ENCODE results near the gene COL28A1. TPM values are rescaled to one million over a fixed set of nuclear protein-coding genes. Genes with fewer than 3 reads are reported as not detected.

COL28A1 gene
- total RNA-seq, 1 experiment from 2014 or later: 2.2 TPM

DNA sequence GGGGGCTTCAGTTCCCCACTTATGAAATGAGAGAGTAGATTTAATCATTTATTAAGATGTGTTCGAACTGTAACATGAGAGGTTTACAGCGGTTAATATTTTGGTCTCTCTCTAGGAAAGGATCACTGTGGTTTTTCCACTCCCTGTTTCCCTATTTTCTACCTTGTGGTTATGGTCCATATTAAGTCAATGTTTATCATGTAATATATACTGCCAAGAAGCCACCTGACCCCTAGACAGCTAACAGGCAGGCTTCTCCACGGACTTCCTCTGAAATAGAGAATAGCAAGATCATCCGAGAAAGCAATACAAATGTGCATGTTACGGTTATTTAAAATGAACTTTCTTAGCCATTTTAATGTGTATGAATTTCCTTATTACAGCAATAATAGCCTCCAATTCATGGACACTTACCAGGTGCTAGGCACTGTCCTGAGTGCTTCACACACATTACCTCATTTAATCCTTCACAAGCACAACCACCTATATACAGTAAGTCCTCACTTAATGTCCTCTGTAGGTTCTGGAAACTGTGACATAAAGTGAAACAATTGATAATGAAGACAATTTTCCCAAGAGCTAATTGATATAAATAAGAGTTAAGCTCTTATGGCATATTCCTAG is 835 bp upstream of the COL28A1 start:
- CTCF ChIA-PET: no interaction called here
- intact Hi-C loops (cut with micrococcal nuclease; ENCODE audit: unreplicated experiment): no loop called here

GRCh38 chr7:7533831-7534430 is 1.7 kb downstream of the COL28A1 start:
- Histone ChIP-seq H3K36me3 (ENCODE audit: low read depth) (no peaks in the 10 kb centered on the region), H3K9me3 (ENCODE audit: insufficient read depth, low read depth) (peaks cover 14% of the 10 kb centered on the region; the same call in 1 of the 2 replicates), H3F3A (ENCODE audit: insufficient read depth, low read depth) (no peaks in the 10 kb centered on the region), H3K27me3 (ENCODE audit: insufficient read depth, low read depth) (no peaks in the 10 kb centered on the region), H3K4me1 (replicated peaks; ENCODE audit: insufficient read depth) (no peaks in the 10 kb centered on the region), H3K9me2 (ENCODE audit: insufficient read depth) (no peaks in the 10 kb centered on the region), H2AFZ (0 out of 2 replicates have a peak overlapping the region, but pooled peaks have one; percentile 23), H4K20me1 (ENCODE audit: insufficient read depth) (no peaks in the 10 kb centered on the region), H3K79me2 (ENCODE audit: low read depth) (no peaks in the 10 kb centered on the region), H3K27ac (no peak overlapping the region), H3K4me3 (no peak overlapping the region), H3K4me2 (no peak overlapping the region)
- BruUV-seq (replicated peaks): no TSS peak
- TF ChIP-seq, protein P1, sequence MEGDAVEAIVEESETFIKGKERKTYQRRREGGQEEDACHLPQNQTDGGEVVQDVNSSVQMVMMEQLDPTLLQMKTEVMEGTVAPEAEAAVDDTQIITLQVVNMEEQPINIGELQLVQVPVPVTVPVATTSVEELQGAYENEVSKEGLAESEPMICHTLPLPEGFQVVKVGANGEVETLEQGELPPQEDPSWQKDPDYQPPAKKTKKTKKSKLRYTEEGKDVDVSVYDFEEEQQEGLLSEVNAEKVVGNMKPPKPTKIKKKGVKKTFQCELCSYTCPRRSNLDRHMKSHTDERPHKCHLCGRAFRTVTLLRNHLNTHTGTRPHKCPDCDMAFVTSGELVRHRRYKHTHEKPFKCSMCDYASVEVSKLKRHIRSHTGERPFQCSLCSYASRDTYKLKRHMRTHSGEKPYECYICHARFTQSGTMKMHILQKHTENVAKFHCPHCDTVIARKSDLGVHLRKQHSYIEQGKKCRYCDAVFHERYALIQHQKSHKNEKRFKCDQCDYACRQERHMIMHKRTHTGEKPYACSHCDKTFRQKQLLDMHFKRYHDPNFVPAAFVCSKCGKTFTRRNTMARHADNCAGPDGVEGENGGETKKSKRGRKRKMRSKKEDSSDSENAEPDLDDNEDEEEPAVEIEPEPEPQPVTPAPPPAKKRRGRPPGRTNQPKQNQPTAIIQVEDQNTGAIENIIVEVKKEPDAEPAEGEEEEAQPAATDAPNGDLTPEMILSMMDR (conservative IDR thresholded peaks at IDR 0.05): no peak
- no peak for TF ChIP-seq EZH2 (IDR thresholded peaks at IDR 0.05; ENCODE audit: low read depth)
- intact Hi-C loops (cut with micrococcal nuclease; ENCODE audit: unreplicated experiment): no loop called here
- DNase-seq: no peak
- CTCF ChIA-PET: no interaction called here
- POLR2A ChIA-PET (ENCODE audit: unreplicated experiment): no interaction called here

More for the DNA sequence above, 835 bp upstream of the COL28A1 start:
- Histone ChIP-seq H3K4me1 (replicated peaks; ENCODE audit: insufficient read depth) (peaks cover under 1% of the 10 kb centered on the region; the same call in 1 of the 2 replicates), H3K4me2 (no peak overlapping the region), H3K9me3 (ENCODE audit: insufficient read depth, low read depth) (peaks cover 14% of the 10 kb centered on the region; the same call in 1 of the 2 replicates), H4K20me1 (ENCODE audit: insufficient read depth) (no peaks in the 10 kb centered on the region), H3K27ac (no peak overlapping the region), H3K9me2 (ENCODE audit: insufficient read depth) (no peaks in the 10 kb centered on the region), H3K79me2 (ENCODE audit: low read depth) (no peaks in the 10 kb centered on the region), H3K4me3 (no peak overlapping the region), H3F3A (ENCODE audit: insufficient read depth, low read depth) (no peaks in the 10 kb centered on the region), H3K27me3 (ENCODE audit: insufficient read depth, low read depth) (no peaks in the 10 kb centered on the region), H2AFZ (no peak overlapping the region), H3K36me3 (ENCODE audit: low read depth) (no peaks in the 10 kb centered on the region)
- POLR2A ChIA-PET (ENCODE audit: unreplicated experiment): no interaction called here
- DNase-seq: no peak
- no TSS peak for BruUV-seq (replicated peaks)
- no peak for TF ChIP-seq EZH2 (IDR thresholded peaks at IDR 0.05; ENCODE audit: low read depth)
- TF ChIP-seq, protein P1 (conservative IDR thresholded peaks at IDR 0.05): no peak

DNA sequence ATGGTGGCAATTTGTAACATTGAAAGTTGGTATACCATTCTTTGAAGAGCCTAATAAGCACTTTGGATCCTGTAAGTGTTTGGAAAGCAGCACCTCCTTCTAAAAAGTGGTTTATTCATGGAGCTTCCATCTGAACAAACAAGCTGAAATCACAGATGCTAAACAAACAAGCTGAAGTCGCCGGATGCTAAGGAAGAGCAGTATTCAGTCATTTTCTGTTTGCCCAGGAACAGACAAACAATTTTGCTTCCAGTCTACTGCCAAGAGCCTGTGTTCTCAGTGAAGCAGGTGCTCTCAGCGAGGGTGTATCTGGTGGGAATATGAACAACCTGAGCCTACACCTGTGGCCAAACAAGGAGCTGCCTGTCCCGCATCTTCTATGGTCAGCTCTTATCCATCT is 6.3 kb downstream of the COL28A1 start:
- Histone ChIP-seq H2AFZ (no peak overlapping the region), H3K9me3 (ENCODE audit: insufficient read depth, low read depth) (peaks cover 8% of the 10 kb centered on the region; the same call in 1 of the 2 replicates)

More for the DNA sequence above, 6.3 kb downstream of the COL28A1 start:
- no peak for DNase-seq
- Histone ChIP-seq H3F3A (ENCODE audit: insufficient read depth, low read depth) (no peaks in the 10 kb centered on the region), H3K4me3 (no peak overlapping the region), H4K20me1 (ENCODE audit: insufficient read depth) (no peaks in the 10 kb centered on the region), H3K27me3 (ENCODE audit: insufficient read depth, low read depth) (no peaks in the 10 kb centered on the region), H3K4me2 (no peak overlapping the region), H3K27ac (no peak overlapping the region), H3K9me2 (ENCODE audit: insufficient read depth) (no peaks in the 10 kb centered on the region), H3K79me2 (ENCODE audit: low read depth) (no peaks in the 10 kb centered on the region), H3K36me3 (ENCODE audit: low read depth) (no peaks in the 10 kb centered on the region), H3K4me1 (replicated peaks; ENCODE audit: insufficient read depth) (no peaks in the 10 kb centered on the region)
- CTCF ChIA-PET: interaction anchor here (0.6 kb wide), 1 partner anchor 426 kb away, joined by 8 read pairs; no protein-coding TSS in a partner anchor
- POLR2A ChIA-PET (ENCODE audit: unreplicated experiment): interaction anchor here (0.6 kb wide), 1 partner anchor 79 kb away, joined by 6 read pairs; no protein-coding TSS in a partner anchor
- no TSS peak for BruUV-seq (replicated peaks)
- intact Hi-C loops (cut with micrococcal nuclease; ENCODE audit: unreplicated experiment): no loop called here
- no peak for TF ChIP-seq EZH2 (IDR thresholded peaks at IDR 0.05; ENCODE audit: low read depth)
